Prostate gland (tissue), 2 donors: ENCODE data around the gene NAALADL2. TPM values are rescaled to one million over a fixed set of nuclear protein-coding genes. Genes with fewer than 3 reads are reported as not detected.

ENCODE experiments used
- DNase-seq: peaks from one replicate; pipeline ENCODE4 v3.0.0-alpha.2; 2019; ENCODE audit warnings: low spot score
- H3K27ac ChIP-seq, 2 donors: fragments of 200-600 bp; sonication (generic); 2 replicates each; pipeline ENCODE4 v1.5.1; 2017 to 2019
- H3K27me3 ChIP-seq: fragments of 200-600 bp; sonication (generic); replicated peaks from 2 replicates; pipeline ENCODE4 v1.5.1; 2019; ENCODE audit not compliant: insufficient read depth
- H3K36me3 ChIP-seq, 2 donors: fragments of 200-600 bp; sonication (generic); 1 replicate in 1 of 2; 2 replicates in 1 of 2; pipeline versions ENCODE4 v1.5.1 to v1.8.1; 2017 to 2019
- H3K4me1 ChIP-seq: fragments of 200-600 bp; sonication (generic); replicated peaks from 2 replicates; pipeline ENCODE4 v1.5.1; 2019
- H3K4me3 ChIP-seq, 2 donors: fragments of 200-600 bp; sonication (generic); 2 replicates each; pipeline ENCODE4 v1.5.1; 2017 to 2019
- H3K9me3 ChIP-seq: fragments of 200-600 bp; sonication (generic); 2 replicates; pipeline ENCODE4 v1.5.1; 2017
- CTCF ChIP-seq, 4 experiments: fragments of 200-600 bp in 2 of 4; fragments of 450-650 bp in 2 of 4; sonication (generic) in 2 of 4; IDR thresholded peaks; 1 replicate in 3 of 4; 2 replicates in 1 of 4; pipeline ENCODE4 v1.5.1; 2016 to 2019; ENCODE audit warnings: antibody characterized with exemption in 4 of 4, mild to moderate bottlenecking in 2 of 4, moderate library complexity in 2 of 4
- POLR2A ChIP-seq: fragments of 450-650 bp; IDR thresholded peaks from one replicate; pipeline ENCODE4 v1.6.1; 2016; ENCODE audit warnings: antibody characterized with exemption, mild to moderate bottlenecking
- POLR2AphosphoS5 ChIP-seq: sonication (generic); formaldehyde crosslinking; IDR thresholded peaks from one replicate; pipeline ENCODE4 v1.6.1; 2017; ENCODE audit warnings: antibody characterized with exemption
- WGBS: methylation state at CpG from one replicate; pipeline ENCODE4 v1.1.5; 2018; 5-methylcytosine and 5-hydroxymethylcytosine counted together
- intact Hi-C: fragments of 100-400 bp; cut with DNase I; formaldehyde crosslinking; loops from one replicate; pipeline ENCODE4 v1.14.2; 2022
- total RNA-seq, 2 donors: library from RNA; depleted of rRNA; stranded (reverse); fragments of >200 nt; gene quantifications; one replicate each; pipeline ENCODE4 v1.1.0, GENCODE V29; 2016

The NAALADL2 gene
- total RNA-seq, 2 donors from 2014 or later = 12.2 to 20.2 TPM

DNA sequence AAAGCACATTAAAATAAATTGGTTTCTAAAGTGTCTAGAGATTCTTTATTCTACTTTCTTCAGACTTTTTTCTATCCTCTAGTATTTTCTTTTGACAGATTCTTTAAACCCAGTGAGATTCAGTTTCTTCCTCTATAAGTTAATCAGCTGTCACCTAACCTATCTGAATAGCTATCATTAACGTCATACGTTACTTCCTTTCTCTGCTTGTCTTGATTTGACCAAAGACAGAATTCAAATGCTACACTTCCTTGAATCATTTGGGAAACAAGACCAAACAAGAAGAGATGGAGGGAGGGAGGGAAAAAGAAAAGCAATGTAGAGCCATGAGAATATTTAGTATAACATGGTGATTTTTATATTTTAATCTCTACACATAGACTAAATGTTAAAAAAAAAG is 235.2 kb downstream of the NAALADL2 start:
- H3K27ac ChIP-seq = no peak overlapping the region
- H3K4me1 ChIP-seq = no peaks in the 10 kb centered on the region
- DNase-seq = no peak
- TF ChIP-seq POLR2AphosphoS5 (no peak), POLR2A (no peak), CTCF (IDR thresholded peaks at IDR 0.05) (no peak)
- intact Hi-C loops = no loop called here
- no peaks in the 10 kb centered on the region for H3K36me3 ChIP-seq
- WGBS = 72% methylated on average over 2 of the region's 2 CpGs
- no peak overlapping the region for H3K4me3 ChIP-seq
- H3K9me3 ChIP-seq = no peaks in the 10 kb centered on the region
- H3K27me3 ChIP-seq = no peaks in the 10 kb centered on the region

- no peaks in the 10 kb centered on the region for H3K27me3 ChIP-seq
- no peak overlapping the region for H3K4me3 ChIP-seq
- no peak overlapping the region for H3K27ac ChIP-seq
- no peaks in the 10 kb centered on the region for H3K36me3 ChIP-seq
- DNase-seq = no peak
- H3K4me1 ChIP-seq = no peaks in the 10 kb centered on the region
- 92% methylated on average over 1 of the region's 1 CpG for WGBS
- TF ChIP-seq POLR2A (no peak), POLR2AphosphoS5 (no peak), CTCF (IDR thresholded peaks at IDR 0.05) (no peak)
- no peaks in the 10 kb centered on the region for H3K9me3 ChIP-seq
- intact Hi-C loops = no loop called here
Observed at GRCh38 chr3:175098644-175099043, 239.5 kb downstream of the NAALADL2 start.

DNA sequence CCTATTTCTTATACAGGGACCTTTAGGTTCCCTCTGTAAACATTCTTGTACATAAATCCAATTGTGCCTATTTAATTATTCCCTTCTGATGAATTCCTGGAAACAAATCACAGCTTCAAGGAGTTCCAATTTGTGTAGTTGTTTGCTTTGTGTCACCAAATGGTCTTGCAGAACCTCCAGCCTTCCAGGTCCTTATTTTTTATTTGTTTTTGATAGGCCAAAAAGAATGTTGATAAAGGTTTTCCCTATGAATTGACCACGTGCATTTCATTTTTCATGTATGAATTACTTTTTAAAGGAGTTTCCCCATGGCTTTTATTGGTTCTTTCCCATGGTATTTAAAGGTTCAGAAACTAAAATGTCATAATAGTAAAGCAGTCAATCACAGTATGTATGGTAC is 243.0 kb downstream of the NAALADL2 start:
- H3K27me3 ChIP-seq = no peaks in the 10 kb centered on the region
- 26% methylated on average over 1 of the region's 1 CpG for WGBS
- H3K27ac ChIP-seq = no peak overlapping the region
- H3K4me1 ChIP-seq = no peaks in the 10 kb centered on the region
- intact Hi-C loops = no loop called here
- H3K36me3 ChIP-seq = no peaks in the 10 kb centered on the region
- H3K9me3 ChIP-seq = no peaks in the 10 kb centered on the region
- no peak overlapping the region for H3K4me3 ChIP-seq
- TF ChIP-seq POLR2AphosphoS5 (no peak), POLR2A (no peak), CTCF (IDR thresholded peaks at IDR 0.05) (no peak)
- no peak for DNase-seq

DNA sequence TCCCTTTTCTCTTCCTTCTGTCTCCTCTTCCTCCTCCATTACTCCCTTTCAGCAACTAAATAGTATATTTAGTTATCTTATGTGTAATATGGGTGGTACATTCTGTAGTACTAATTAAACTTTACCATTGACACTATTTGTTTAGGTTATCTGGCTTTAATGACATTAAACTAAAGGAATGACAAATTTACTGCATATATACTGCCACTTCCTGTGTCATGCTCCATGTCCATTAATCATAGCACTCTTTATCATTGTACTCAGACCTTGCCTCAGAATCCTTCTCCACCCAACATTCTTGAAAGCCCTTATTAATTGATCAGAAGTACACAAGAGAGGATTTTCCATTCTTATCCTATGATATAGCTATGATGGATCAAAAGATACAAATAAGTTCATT is 244.2 kb downstream of the NAALADL2 start:
- H3K27ac ChIP-seq = no peak overlapping the region
- TF ChIP-seq POLR2AphosphoS5 (no peak), POLR2A (no peak), CTCF (IDR thresholded peaks at IDR 0.05) (no peak)
- no peak overlapping the region for H3K4me3 ChIP-seq
- no peaks in the 10 kb centered on the region for H3K9me3 ChIP-seq
- intact Hi-C loops = no loop called here
- no peaks in the 10 kb centered on the region for H3K36me3 ChIP-seq
- no peak for DNase-seq
- no peaks in the 10 kb centered on the region for H3K4me1 ChIP-seq
- H3K27me3 ChIP-seq = no peaks in the 10 kb centered on the region

- H3K4me3 ChIP-seq = no peak overlapping the region
- H3K27me3 ChIP-seq = no peaks in the 10 kb centered on the region
- no peak for TF ChIP-seq POLR2AphosphoS5
- TF ChIP-seq POLR2A = no peak
- TF ChIP-seq CTCF (IDR thresholded peaks at IDR 0.05) = no peak
- H3K36me3 ChIP-seq = no peaks in the 10 kb centered on the region
- intact Hi-C loops = no loop called here
- DNase-seq = no peak
- H3K9me3 ChIP-seq = no peaks in the 10 kb centered on the region
- H3K4me1 ChIP-seq = no peaks in the 10 kb centered on the region
- H3K27ac ChIP-seq = no peak overlapping the region
Observed at GRCh38 chr3:175105066-175105465, 245.9 kb downstream of the NAALADL2 start.
